Hematopoietic multipotent progenitor cell treated with erythropoietin and hydrocortisone succinate and interleukin-3 and kit ligand, for 8 days (in vitro differentiated cells): ENCODE measurements around the gene RPUSD4.

Source experiments
- DNase-seq: peaks from one replicate; pipeline ENCODE4 v3.0.0-alpha.2; 2015

RPUSD4 gene

DNA sequence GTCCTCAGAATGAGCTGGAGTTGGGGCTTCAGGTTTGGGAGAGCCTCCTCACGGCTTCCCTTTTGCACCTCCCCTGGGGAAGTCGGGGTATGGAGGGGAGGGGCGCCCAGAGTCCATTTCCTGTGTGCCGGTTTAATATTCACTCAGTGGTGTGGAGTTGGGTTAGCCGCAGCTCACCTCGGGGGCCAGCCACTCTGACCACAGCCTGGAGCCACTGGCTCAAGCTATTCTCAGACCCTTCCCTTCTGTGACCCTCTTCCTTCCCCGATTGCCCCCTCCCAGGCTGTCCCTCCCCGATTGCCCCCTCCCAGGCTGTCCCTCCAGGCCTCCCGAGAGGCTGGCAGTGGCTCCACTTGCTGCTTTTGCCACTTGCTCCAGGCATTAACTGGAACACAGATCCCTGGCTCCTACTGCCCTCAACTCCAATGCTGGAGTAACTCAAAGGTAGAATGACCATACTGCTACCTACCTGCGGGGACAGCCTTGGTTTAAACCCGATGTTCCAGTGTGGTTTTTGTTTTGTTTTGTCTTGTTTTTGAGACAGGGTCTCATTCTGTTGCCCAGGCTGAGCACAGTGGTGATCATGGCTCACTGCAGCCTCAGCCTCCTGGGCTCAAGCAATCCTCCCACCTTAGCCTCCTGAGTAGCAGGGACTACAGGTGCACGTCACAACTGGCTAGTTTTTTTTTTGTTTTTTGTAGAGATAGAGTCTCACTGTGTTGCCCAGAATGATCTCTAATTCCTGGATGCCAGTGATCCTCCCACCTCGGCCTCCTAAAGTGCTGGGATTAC is 29.3 kb downstream of the RPUSD4 start:
- no peak for DNase-seq

DNA sequence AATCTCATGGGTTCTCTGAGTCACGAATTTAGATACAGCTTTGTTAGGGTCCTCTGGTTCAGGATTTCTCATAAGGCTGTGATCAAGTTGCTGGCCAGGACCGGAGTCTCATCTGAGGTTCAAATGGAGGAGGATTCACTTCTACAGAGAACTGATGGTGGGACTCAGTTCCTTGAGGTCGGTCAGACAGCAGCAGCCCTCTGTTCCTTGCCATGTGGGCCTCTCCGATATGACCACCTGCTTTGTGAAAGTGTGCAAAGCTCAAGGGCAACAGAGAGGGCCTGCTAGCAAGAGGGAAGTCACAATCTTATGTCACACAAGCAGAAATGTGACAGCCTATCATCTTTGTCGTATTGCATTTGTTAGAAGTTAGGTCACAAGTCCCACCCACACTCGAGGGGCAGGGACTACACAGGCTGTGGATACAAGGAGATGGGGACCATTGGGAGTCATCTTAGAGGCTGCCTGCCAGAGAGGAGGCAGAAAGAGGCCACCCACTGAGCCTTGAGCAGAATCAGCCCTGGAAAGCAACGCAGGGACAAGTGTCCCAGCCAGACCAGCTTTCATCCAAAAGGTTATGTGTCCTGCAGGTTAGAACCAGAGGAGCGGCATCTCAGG is 34.5 kb downstream of the RPUSD4 start:
- DNase-seq: no peak

DNA sequence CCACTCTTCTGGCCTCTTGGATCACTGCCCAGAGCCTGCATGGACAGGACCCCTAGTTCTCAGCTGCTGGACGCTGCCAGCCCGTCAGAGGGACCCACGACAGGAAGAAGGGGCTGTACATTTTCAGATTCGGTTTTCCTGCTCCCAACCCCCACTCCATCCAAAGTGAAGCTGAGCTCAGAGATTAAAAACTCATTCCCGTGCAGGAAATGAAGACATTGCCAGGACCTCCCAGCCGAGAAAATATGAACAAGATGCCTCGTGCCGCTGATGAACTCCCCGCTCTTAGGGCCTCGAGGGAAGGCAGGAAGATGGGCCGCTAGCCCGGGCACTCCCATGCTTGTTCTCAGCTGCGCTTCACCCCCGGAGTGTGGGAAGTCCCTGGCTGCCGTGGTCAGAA is 36.1 kb downstream of the RPUSD4 start:
- DNase-seq: no peak

DNA sequence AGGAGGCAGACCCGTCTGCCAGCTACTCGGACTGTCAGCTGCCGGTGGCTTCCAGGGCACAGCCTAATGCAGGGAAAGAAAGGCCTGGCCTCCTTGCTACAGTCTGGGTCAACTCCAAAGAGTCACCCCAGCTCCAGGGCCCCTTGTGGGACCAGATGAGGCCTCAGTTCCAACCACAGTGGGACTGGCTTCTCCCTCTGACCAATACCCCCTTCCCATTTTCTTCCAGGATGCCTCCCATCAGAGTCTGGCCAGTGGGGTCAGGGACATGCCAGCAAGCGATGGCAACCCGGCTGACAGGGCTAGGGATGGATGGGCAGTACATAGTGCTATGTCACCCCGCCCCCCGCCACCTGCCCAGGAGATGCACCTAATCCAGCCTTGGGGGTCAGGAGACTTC is 36.6 kb downstream of the RPUSD4 start:
- DNase-seq: no peak

DNA sequence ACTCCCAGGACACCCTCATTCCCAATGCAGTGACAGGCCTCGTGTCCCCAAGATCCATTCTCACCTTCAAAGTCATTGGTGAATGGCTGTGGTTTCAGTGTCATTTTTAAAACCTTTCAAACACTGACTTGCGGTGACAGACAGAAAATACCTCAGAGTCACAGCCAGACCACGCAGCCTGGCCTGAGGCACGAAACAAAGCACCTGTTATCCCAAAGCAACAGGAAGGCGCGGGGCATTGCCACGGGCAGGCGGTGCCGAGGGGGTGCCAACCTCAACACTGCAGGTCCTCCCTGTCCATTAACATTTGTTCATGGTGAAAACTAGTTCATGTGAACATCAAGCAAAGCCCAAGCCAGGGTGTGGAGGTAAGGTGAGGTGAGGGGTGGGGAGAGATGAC is 38.2 kb downstream of the RPUSD4 start:
- DNase-seq: no peak

DNA sequence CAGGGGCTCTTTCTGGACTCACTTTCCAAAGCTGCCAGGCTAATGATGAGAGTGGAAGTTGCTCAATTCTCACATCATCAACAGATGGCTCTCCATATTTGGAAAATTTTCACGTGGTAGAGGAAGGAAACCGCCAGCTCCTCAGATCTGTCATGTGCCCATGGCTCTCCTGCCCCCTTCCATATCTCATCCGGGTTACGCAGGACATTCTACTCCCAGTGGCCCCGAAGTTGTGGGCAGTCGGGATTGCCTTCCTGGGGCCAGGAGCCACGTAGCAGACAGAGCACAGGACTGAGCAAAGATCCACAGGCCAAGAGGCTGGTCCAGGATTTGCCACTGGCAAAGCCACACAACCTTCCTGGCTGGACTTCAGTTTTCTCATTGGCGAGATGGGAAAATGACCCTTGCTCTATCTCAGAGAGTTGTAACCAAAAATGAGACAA is 38.8 kb downstream of the RPUSD4 start:
- no peak for DNase-seq

DNA sequence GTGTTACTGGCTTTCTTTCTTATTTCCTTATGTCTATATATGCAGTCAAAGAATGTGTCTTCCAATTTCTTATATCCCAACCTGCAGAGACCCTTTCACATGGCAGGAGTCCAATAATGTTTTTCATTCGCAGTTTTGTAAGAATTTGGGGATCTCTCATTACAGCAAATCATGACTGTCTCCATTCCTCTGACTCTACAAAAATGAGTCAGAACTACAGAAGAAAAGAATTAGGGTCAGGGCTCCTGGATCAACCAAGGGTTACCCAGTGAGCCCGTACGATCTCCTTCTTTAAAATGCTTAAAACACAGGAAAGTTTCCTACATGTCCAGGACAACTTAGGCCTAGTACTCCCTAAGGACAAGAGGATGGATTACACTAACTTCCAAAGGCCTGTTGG is 42.2 kb downstream of the RPUSD4 start:
- no peak for DNase-seq

DNA sequence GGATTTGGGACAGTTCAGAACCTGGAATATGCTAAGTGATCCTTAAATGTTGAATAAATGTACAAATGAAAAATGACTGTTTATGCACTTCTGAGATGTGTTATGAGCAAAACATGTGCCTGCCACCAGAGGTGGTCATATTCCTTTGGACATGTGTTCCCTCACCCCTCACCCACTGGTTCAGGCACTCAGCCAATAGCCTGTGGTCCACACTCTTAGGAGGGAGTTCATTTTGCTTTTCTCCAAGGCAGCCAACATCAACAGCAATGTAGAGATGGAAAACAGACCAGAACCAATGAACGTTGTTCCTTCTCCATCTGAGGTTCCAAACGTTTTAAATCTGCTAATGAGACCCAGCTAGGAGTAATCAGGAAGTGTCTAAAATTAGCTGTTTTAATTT is 44.0 kb downstream of the RPUSD4 start:
- DNase-seq: no peak

DNA sequence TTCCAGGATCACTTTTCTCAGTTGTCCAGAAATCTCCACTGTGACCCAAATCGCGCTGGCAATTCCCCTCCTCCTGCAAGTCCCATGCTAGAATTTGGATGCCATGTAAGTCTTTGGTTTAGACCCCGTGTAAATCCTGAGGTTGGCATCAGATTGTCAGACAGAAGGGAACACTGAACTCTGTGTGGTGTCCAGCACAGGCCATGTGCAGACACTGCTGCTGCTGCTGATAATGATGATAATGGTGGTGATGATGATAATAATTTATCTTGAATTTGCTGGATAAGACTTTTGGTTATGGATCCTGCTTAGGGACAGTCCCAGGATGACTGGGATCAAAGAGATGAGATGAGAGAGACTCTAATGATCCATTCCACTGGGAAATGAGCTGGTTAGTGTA is 45.0 kb downstream of the RPUSD4 start:
- no peak for DNase-seq

DNA sequence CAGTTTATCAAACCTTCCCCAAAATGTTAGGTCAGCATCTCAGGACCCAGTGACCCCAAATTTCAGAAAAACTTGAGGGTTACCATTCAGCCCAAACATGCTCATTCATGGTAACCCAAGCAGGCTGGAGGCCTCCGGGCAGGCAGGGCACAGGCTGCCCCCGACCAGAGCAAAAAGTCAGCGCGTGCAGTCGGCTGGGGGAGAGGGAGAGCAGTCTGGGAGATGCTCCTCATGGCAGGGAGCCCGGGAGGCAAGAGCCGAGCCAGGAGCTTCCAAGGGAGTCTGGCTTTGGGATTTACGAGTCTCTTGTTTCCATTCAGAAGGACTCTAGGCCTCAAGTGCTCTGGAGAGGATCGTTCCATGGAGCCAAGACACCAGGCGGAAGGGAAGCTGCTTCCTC is 45.7 kb downstream of the RPUSD4 start:
- no peak for DNase-seq

DNA sequence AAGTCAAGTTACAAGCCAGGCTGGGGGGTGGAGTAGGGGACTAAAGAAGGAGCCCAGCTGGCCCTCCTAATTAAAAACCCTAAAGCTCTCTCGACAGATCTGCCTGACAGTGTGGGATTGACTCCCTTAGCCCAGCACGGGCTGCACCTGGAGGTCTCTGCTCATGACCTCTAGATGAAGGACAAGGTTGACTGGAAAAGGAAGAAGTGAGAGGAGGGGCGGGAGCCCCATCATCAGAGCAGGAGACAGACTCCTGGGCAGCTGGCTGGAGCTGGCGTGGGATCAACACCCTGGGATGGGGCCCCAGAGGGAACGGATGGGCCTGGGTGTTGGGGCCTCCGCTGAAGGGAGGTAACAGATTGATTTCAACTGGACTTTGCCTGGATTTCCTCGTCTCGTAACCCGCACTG is 46.1 kb downstream of the RPUSD4 start:
- DNase-seq: no peak

DNA sequence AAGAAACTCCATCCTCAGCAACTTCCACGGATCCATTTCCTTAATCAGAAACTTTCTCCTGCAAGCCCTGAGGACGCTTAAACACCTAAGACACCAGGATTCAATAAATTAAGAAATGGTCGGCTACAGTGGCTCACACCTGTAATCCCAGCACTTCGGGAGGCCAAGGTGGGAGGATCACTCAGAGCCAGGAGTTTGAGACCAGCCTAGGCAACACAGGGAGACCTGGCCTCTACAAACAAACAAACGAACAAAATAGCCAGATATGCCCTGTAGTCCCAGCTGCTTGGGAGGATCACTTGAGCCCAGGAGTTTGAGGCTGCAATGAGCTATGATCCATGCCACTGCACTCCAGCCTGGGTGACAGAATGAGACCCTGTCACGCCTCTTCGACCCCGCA is 46.7 kb downstream of the RPUSD4 start:
- no peak for DNase-seq

DNA sequence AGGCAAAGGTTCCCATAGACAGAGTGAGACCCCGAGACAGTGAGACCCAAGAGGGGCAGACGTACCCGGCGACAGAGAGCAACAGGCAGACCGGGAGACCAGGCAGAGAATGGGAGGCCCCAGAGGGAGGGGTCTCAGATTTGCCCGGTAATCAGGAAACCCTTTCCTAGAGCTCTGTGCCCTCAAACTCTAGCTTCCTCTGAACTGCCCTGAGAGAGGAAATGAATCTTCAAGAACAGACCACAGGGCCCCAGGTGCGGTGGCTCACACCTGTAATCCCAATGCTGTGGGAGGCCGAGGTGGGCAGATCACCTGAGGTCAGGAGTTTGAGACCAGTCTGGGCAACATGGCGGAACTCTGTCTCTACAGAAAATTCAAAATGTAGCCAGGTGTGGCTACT is 47.7 kb downstream of the RPUSD4 start:
- no peak for DNase-seq

DNA sequence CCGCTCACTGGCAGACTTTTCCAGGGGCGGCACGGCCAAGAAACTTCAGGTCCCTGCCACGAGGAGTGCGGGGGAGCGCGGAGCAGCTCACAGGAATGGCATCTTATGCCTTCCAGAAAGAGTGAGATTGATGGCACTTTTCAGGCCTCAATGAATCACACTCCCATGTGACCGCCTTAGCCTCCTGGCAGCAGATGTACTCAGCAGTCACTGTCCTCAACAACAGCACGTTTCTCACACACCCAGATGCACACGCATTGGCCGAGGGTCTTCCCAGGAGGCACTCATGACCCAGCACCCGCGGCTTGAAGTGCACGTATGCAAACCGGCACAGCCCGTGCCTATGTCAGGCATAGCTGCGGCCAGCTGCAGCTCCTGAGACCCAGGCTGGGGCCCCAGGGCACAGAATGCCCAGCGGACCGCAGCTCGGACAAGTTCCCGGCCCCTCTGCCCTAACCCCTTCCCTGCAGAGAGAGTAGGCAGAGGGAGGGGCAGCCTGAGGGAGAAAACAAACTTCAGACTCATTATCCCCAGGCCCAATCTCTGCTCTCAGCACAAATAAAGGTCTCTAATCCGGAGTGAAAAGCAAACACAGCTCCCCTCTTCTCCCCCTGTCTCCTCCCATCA is 48.3 kb downstream of the RPUSD4 start:
- DNase-seq: no peak

DNA sequence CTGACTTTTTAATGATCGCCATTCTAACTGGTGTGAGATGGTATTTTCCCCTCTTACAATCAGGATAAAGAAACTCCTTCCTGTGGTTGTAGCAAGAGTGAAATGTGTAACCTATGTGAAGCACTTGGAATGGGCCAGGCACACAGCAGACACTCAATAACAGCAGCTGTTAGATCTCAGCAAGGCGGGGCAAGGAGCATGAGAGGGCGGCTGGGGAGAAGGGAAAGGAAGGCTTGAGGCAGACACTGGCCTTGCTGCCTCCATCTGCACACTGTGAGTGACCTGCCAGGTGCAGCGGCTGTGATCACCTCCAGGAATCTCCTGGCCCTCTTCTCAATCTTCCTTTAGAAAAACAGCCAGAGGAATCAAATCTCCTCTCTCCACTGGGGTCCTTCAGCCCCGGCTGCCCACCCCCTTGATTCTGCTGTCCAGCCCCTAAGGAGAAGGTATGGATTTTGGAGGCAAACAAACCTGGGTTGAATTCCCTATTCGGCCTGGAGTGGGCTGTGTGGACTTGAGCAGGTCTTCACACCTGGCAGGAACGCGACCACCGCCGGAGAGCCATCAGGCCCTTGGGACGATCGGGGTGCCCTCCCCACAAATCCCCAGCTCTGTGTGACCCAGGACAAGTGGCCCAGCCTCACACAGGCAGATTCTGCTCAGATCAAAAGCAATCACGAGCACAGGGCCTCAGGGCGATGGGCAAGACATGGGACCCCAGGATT is 49.0 kb downstream of the RPUSD4 start:
- no peak for DNase-seq

DNA sequence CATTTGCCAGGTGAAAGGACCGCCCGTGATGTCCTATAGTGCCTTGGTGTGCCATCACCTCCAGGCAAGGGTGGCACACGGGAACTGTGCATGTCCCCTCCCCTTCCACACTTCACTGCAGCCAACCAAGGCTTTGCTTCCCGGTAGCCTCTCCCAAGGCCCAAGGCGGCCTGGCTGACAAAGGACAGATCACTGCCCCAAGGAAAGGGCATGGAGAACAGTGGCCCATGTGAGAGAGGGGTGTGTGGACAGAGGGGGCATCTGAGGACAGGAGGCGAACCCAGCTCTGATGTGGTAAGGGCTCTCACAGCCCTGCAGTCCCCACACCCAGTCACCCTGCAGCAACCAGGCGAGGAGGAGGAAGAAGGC is 50.4 kb downstream of the RPUSD4 start:
- no peak for DNase-seq

DNA sequence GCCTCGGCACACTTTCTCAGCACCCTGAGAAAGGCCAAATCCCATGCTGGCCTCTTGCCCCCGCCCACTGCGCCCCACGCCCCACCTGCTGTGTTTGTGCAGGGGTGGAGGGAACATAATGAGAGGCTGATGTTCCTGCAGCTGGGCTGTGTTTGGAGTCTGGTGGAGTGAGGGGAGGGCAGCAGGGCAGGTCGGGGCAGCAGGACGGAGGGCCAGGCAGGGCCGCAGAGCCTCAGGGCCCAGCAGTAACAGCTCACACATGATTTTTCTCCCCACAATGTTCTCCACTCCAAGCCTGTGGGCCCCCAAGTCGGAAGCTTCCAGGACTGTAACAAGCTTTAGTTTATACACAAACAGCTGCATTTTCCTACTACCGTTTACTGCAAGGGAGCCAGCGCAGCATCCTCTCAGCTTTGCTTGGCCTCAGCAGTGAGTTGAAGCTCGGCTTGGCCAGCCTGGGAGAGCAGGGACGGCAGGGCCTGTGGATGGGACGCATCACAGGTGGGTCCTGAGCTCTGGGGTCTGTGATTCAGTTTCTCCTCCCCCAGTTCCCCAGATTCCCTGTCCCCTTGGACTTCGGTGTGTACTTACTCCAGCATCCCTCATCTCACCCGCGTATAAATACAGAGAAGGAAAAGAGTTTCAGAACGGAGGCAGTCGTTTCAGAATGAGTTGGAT is 51.0 kb downstream of the RPUSD4 start:
- DNase-seq: no peak

DNA sequence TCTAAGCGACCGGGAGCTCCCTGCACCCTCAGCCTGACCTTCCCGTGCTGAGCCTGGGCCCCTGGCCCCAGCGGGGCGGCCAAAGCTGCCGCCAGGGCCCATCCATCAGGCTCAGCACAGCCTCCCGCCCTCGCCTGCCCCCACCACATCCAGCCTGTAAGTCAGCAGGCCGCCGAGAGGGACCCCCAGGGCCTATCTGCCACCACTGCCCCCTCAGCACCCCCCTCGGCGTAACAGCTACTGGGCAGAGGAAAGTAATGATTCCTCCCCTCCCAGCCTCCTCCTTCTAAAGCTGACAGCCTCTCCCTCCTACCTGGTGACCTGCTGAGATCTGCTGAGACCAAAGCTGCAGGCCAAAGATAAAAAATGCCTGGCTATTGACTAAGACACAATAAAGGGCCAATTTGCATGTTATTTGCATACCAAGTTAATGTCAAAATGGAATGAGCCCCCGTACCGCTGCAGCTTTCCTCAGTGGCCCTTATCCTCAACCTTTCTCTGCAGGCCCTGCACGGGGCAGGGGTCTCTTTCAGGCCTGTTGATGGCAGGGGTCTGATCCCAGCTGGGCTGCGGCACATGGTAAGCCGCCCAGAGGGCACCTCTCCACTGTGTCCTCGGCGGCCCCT is 51.6 kb downstream of the RPUSD4 start:
- no peak for DNase-seq

DNA sequence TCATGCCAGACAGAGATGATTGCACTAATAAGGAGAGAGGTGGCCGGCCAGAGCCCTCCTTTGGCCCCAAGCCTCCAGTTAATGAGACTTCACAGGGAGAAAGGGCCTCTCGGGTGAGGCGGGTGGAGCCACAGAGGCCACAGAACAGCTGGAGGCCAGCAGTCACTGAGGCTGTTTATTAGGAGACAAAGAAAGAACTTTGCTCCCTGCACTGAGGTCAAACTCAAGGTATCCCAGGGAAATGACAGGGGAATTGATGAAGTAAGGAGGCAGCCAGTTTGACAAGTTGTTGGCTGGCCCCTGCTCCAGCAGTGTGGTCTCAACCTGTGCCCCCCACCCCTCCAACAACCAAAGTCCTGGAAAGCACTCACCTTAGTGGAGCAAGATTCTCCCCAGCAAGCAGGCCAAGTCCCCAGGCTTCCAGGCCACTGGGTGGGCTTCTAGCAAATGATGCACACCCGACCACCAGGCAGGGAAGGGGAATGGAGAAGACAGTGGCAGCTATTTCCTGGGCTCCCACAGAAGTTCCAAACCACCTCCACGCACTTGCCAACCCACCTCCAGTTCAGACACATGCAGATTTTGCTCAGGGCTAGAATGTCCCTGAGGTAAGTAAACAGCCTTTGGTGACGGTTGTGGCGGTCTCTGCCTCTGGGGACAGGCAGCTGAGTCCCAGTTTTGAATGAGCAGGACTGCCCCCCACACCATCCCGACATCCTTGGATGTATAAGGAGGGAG is 53.2 kb downstream of the RPUSD4 start:
- no peak for DNase-seq

DNA sequence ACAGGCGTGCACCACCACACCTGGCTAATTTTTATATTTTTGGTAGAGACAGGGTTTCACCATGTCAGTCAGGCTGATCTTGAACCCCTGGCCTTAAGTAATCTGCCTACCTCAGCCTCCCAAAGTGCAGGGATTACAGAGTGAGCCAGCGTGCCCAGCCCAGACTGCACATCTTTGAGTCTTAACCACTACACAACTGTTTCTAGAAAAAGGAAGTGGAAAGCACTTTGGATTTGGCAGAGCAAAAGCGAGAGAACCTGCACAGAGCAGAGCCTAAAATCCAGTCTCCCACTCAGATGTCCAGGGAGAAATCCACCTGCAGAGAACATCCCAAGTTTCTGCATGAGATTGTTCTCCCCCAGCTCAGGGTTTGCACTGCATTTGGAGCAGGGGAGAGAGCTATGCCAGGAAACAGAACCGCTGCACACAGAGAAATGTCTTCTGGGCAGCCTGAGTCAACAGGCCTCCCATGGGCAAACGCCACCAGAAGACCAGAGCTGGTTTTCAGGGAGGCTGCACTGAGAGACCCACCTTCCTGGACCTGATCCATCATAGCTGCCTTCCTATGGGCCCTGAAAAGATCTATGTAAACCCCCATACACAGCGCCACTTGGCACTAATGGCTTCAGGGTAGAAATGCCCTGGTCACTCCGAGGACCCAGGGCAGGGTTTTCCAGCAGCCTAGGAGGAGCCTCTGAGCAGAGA is 54.0 kb downstream of the RPUSD4 start:
- DNase-seq: no peak

DNA sequence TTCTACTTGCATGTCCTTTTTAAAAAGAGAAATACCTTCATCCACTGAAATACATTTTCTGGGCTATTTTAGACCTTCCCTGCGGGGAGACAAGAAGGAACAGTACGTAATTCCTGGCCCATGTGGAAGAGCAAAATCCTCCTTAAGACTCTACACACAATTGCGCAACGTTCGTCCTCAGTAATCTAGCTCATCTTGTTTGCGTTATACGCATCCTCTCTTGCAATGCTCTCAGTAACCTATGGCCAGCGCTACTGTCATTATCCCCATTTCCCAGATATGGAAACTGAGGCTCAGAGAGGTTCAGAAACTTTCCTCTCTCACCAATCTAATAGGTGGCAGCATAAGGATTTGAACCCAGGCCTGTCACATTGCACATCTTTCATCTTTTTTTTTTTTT is 54.6 kb downstream of the RPUSD4 start:
- DNase-seq: no peak
